Midbrain (tissue), 1 donor: ENCODE measurements around the gene STAC.
"Not testable (repeated sequence)": the region's sequence is repeated elsewhere in the genome, so short reads cannot be mapped to it uniquely, and the experiment has no call there.

Experiments
- DNase-seq: peaks from one replicate; lab custom pipeline; 2025; lab: John Stamatoyannopoulos, UW

The STAC gene

GRCh38 chr3:36480911-36481648 is 100.8 kb downstream of the STAC start:
- DNase-seq = no peak

- no peak for DNase-seq
Observed at GRCh38 chr3:36482256-36482655, 102.0 kb downstream of the STAC start.

GRCh38 chr3:36482880-36483279 is 102.6 kb downstream of the STAC start:
- no peak for DNase-seq

- DNase-seq = no peak
Observed at GRCh38 chr3:36483709-36484108, 103.4 kb downstream of the STAC start.

GRCh38 chr3:36484386-36484785 is 104.1 kb downstream of the STAC start:
- no peak for DNase-seq

GRCh38 chr3:36486009-36486795 is 105.9 kb downstream of the STAC start:
- DNase-seq = no peak

GRCh38 chr3:36487616-36488015 is 107.3 kb downstream of the STAC start:
- DNase-seq = no peak

GRCh38 chr3:36488077-36488789 is 107.9 kb downstream of the STAC start:
- DNase-seq = no peak

GRCh38 chr3:36489101-36489500 is 108.8 kb downstream of the STAC start:
- no peak for DNase-seq

GRCh38 chr3:36489679-36490425 is 109.5 kb downstream of the STAC start:
- no peak for DNase-seq

GRCh38 chr3:36493051-36493450 is 112.7 kb downstream of the STAC start:
- no peak for DNase-seq

- no peak for DNase-seq
Observed at GRCh38 chr3:36494461-36495109, 114.3 kb downstream of the STAC start.

GRCh38 chr3:36496684-36497633 is 116.7 kb downstream of the STAC start:
- no peak for DNase-seq

GRCh38 chr3:36500053-36500452 is 119.7 kb downstream of the STAC start:
- not testable (repeated sequence) for DNase-seq

GRCh38 chr3:36501616-36502015 is 121.3 kb downstream of the STAC start:
- no peak for DNase-seq

- no peak for DNase-seq
Observed at GRCh38 chr3:36505393-36505792, 125.1 kb downstream of the STAC start.

GRCh38 chr3:36511791-36512486 is 131.6 kb downstream of the STAC start:
- DNase-seq = no peak

- DNase-seq = no peak
Observed at GRCh38 chr3:36512555-36512954, 132.3 kb downstream of the STAC start.

GRCh38 chr3:36514171-36514570 is 133.9 kb downstream of the STAC start:
- no peak for DNase-seq

GRCh38 chr3:36519682-36520081 is 139.4 kb downstream of the STAC start:
- no peak for DNase-seq
